Measurements from ENCODE around the gene ZBTB21.

ZBTB21 gene

GRCh38 chr21:42040411-42041180 lies 30.4 kb upstream of the ZBTB21 start:
- DNase-seq (ENCODE audit: low read depth), result peak; percentile 94
- TF ChIP-seq, protein P1, sequence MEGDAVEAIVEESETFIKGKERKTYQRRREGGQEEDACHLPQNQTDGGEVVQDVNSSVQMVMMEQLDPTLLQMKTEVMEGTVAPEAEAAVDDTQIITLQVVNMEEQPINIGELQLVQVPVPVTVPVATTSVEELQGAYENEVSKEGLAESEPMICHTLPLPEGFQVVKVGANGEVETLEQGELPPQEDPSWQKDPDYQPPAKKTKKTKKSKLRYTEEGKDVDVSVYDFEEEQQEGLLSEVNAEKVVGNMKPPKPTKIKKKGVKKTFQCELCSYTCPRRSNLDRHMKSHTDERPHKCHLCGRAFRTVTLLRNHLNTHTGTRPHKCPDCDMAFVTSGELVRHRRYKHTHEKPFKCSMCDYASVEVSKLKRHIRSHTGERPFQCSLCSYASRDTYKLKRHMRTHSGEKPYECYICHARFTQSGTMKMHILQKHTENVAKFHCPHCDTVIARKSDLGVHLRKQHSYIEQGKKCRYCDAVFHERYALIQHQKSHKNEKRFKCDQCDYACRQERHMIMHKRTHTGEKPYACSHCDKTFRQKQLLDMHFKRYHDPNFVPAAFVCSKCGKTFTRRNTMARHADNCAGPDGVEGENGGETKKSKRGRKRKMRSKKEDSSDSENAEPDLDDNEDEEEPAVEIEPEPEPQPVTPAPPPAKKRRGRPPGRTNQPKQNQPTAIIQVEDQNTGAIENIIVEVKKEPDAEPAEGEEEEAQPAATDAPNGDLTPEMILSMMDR (IDR thresholded peaks at IDR 0.05; ENCODE audit: insufficient read depth, low read depth, low read length, missing control alignments), result no peak
- no peak overlapping the region for H3K4me3 ChIP-seq (ENCODE audit: low read length)

DNA sequence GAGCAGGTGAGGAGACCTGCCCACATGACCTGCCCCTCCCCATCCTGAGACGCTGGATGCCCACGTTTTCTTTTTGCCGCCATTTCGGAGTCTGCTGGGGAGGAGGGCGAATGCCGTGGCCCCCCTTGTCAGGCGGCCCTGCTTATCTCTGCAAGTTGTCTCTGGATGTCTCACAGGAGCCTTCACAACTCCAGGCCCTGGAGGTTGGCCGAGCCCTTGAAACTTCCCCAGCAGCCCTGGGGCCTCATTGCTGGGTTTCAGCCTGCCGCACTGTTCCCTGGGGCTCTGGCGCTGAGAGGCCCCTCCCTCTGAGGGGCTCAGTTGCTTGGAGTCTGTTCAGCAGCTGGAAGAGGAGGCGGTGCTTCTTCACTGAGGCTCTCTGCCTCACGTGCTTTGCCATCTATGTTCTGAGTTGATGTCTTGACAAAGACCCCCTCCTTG lies 29.8 kb upstream of the ZBTB21 start:
- no peak overlapping the region for H3K4me3 ChIP-seq (ENCODE audit: low read length)
- TF ChIP-seq, protein P1 (IDR thresholded peaks at IDR 0.05; ENCODE audit: insufficient read depth, low read depth, low read length, missing control alignments), result no peak
- no peak for DNase-seq (ENCODE audit: low read depth)

DNA sequence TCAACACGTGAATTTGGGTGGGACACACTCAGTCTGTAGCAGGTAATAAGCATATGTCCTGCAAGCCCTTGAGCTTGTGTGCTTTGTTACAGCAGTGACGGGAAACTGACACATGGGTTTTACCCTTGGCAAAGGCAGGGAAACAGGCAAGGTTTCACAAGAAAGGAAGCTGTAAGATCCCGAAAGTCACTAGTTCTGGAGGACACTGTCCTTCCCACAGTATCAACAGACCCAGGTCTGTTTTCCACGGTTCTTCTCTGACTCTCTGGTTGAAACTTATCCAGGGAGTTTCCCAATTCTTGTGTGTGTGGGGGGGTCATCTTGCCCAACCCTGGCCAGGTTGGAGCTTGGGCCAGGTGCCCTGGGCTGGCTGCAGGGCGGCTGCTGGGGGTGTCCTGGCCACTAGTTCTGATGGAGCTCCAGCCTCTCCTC lies 29.3 kb upstream of the ZBTB21 start:
- no peak overlapping the region for H3K4me3 ChIP-seq (ENCODE audit: low read length)
- TF ChIP-seq, protein P1 (IDR thresholded peaks at IDR 0.05; ENCODE audit: insufficient read depth, low read depth, low read length, missing control alignments), result no peak
- peak; percentile 41 for DNase-seq (ENCODE audit: low read depth)

- H3K4me3 ChIP-seq (ENCODE audit: low read length), result no peak overlapping the region
- TF ChIP-seq, protein P1 (IDR thresholded peaks at IDR 0.05; ENCODE audit: insufficient read depth, low read depth, low read length, missing control alignments), result no peak
- no peak for DNase-seq (ENCODE audit: low read depth)
These were observed 28.8 kb upstream of the ZBTB21 start for GRCh38 chr21:42038826-42039425.

GRCh38 chr21:42038393-42038792 lies 28.2 kb upstream of the ZBTB21 start:
- H3K4me3 ChIP-seq (ENCODE audit: low read length), result no peak overlapping the region
- TF ChIP-seq, protein P1 (IDR thresholded peaks at IDR 0.05; ENCODE audit: insufficient read depth, low read depth, low read length, missing control alignments), result no peak
- no peak for DNase-seq (ENCODE audit: low read depth)

GRCh38 chr21:42037943-42038342 lies 27.8 kb upstream of the ZBTB21 start:
- no peak for DNase-seq (ENCODE audit: low read depth)
- TF ChIP-seq, protein P1 (IDR thresholded peaks at IDR 0.05; ENCODE audit: insufficient read depth, low read depth, low read length, missing control alignments), result no peak
- no peak overlapping the region for H3K4me3 ChIP-seq (ENCODE audit: low read length)

Data from epithelial cell of esophagus (primary cell).